HepG2 (cell line): ENCODE data around the gene GPRC5B. TPM values are rescaled to one million over a fixed set of nuclear protein-coding genes. Genes with fewer than 3 reads are reported as not detected.

Source experiments
- HMGXB3 ChIP-seq: sonication (generic); formaldehyde crosslinking; IDR thresholded peaks from 2 replicates; pipeline ENCODE4 v1.4.0; 2020; ENCODE audit warnings: missing genetic modification reagents, borderline replicate concordance
- SCMH1 ChIP-seq: sonication (generic); formaldehyde crosslinking; IDR thresholded peaks from 2 replicates; pipeline ENCODE4 v1.9.0; 2021; ENCODE audit warnings: missing genetic modification reagents, mild to moderate bottlenecking, borderline replicate concordance
- SOX6 ChIP-seq, 2 experiments: fragments of 450-650 bp in 1 of 2; sonication (generic) in 1 of 2; formaldehyde crosslinking in 1 of 2; IDR thresholded peaks; 2 replicates each; pipeline versions ENCODE4 v1.4.0 to v1.6.1; 2017 to 2020; ENCODE audit warnings: antibody characterized with exemption in 1 of 2, mild to moderate bottlenecking in 1 of 2, missing genetic modification reagents in 1 of 2
- ZFP41 ChIP-seq: sonication (generic); formaldehyde crosslinking; IDR thresholded peaks from 2 replicates; pipeline ENCODE4 v1.4.0; 2020; ENCODE audit warnings: mild to moderate bottlenecking, missing genetic modification reagents, borderline replicate concordance
- ZNF354B ChIP-seq: sonication (generic); formaldehyde crosslinking; IDR thresholded peaks from 2 replicates; pipeline ENCODE4 v1.8.0; 2022; ENCODE audit warnings: mild to moderate bottlenecking, missing genetic modification reagents
- polyA plus RNA-seq, 8 experiments: library from polyadenylated mRNA; depleted of rRNA in 3 of 8; stranded (reverse) in 7 of 8; unstranded in 1 of 8; fragments of >200 nt; fragmentation: Illumina TruSeq in 4 of 8; extraction: Trizol in 4 of 8; gene quantifications; 2 replicates each; pipeline versions ENCODE4 v1.2.1 to v1.2.3, GENCODE V29; 2011 to 2016; ENCODE audit warnings: low read depth in 4 of 8, missing spikeins in 1 of 8, mixed read lengths in 1 of 8; ENCODE audit not compliant: insufficient read depth in 1 of 8
- total RNA-seq, 5 experiments: library from RNA; depleted of rRNA; stranded (reverse); fragments of >200 nt; fragmentation: Illumina TruSeq; extraction: Trizol; gene quantifications; 2 replicates each; pipeline ENCODE4 v1.2.3, GENCODE V29; 2016; ENCODE audit warnings: low read depth in 1 of 5
- TF ChIP-seq, protein P1 (sequence below): sonication (generic); formaldehyde crosslinking; IDR thresholded peaks from 2 replicates; pipeline ENCODE4 v1.4.0; 2020; ENCODE audit warnings: missing genetic modification reagents, borderline replicate concordance
- TF ChIP-seq, protein P2 (sequence below): sonication (generic); formaldehyde crosslinking; IDR thresholded peaks from 2 replicates; pipeline ENCODE4 v1.5.1; 2020; ENCODE audit warnings: mild to moderate bottlenecking, missing genetic modification reagents
- TF ChIP-seq, protein P3 (sequence below): sonication (generic); formaldehyde crosslinking; IDR thresholded peaks from 2 replicates; pipeline ENCODE4 v1.4.0; 2020; ENCODE audit warnings: missing genetic modification reagents

GPRC5B gene
- total and polyA plus RNA-seq, 2 of the 13 experiments (the other 11 are each of a cell fraction or from before 2014, with no cell fraction given) = 0.46 to 0.53 TPM

DNA sequence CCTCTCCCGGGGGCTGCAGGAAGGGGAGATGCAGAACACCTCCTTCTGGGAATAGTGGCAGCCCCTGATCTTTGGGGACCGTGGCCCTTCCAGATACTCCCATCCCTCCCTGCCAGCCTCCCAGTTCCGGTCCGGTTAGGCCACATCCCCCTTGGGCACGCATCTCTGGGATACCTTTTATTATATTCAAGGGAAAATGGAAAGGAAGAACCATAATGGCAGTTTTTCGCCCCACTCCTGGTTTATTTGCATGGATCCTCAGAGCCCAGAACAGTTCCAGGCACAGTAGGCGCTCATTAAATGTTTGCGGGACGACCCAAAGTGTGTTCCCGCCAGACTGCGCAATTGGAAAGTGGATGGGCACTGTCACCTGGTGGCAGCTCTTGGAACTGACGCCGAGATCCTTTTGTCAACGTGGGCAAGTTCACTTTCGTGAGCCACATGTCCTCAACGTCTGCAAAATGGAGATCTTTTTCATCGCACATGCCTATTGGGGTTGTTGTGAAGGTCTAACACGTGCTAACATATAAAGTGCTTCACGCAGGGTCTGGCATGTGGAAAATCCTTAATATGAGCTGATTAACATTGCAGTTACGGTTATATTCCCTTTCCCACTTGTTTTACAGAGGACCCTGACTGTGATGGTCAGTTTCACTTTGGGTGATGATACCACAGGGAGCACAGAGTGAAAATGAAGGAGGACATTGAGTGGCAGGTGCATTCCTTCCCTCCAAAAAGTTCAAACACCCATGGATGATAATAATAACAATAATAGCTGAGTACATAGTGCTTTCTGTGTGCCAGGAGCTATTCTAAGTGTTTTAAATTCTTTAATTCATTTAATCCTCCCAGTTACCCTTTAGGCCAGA lies 1.7 kb upstream of the GPRC5B start (continued):
- TF ChIP-seq, protein P1, sequence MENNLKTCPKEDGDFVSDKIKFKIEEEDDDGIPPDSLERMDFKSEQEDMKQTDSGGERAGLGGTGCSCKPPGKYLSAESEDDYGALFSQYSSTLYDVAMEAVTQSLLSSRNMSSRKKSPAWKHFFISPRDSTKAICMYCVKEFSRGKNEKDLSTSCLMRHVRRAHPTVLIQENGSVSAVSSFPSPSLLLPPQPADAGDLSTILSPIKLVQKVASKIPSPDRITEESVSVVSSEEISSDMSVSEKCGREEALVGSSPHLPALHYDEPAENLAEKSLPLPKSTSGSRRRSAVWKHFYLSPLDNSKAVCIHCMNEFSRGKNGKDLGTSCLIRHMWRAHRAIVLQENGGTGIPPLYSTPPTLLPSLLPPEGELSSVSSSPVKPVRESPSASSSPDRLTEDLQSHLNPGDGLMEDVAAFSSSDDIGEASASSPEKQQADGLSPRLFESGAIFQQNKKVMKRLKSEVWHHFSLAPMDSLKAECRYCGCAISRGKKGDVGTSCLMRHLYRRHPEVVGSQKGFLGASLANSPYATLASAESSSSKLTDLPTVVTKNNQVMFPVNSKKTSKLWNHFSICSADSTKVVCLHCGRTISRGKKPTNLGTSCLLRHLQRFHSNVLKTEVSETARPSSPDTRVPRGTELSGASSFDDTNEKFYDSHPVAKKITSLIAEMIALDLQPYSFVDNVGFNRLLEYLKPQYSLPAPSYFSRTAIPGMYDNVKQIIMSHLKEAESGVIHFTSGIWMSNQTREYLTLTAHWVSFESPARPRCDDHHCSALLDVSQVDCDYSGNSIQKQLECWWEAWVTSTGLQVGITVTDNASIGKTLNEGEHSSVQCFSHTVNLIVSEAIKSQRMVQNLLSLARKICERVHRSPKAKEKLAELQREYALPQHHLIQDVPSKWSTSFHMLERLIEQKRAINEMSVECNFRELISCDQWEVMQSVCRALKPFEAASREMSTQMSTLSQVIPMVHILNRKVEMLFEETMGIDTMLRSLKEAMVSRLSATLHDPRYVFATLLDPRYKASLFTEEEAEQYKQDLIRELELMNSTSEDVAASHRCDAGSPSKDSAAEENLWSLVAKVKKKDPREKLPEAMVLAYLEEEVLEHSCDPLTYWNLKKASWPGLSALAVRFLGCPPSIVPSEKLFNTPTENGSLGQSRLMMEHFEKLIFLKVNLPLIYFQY (CRISPR knock-in tag) = peak; percentile 94
- TF ChIP-seq SCMH1 (CRISPR knock-in tag) (no peak), SOX6 (IDR thresholded peaks at IDR 0.05) (no peak), SOX6 (CRISPR knock-in tag; IDR thresholded peaks at IDR 0.05) (peak; percentile 59), ZFP41 (CRISPR knock-in tag) (no peak), HMGXB3 (CRISPR knock-in tag) (peak; percentile 60; the same call in 1 of the 2 replicates), ZNF354B (CRISPR knock-in tag) (0 out of 2 replicates have a peak, but pooled peaks have one; percentile 80)
- TF ChIP-seq, protein P2, sequence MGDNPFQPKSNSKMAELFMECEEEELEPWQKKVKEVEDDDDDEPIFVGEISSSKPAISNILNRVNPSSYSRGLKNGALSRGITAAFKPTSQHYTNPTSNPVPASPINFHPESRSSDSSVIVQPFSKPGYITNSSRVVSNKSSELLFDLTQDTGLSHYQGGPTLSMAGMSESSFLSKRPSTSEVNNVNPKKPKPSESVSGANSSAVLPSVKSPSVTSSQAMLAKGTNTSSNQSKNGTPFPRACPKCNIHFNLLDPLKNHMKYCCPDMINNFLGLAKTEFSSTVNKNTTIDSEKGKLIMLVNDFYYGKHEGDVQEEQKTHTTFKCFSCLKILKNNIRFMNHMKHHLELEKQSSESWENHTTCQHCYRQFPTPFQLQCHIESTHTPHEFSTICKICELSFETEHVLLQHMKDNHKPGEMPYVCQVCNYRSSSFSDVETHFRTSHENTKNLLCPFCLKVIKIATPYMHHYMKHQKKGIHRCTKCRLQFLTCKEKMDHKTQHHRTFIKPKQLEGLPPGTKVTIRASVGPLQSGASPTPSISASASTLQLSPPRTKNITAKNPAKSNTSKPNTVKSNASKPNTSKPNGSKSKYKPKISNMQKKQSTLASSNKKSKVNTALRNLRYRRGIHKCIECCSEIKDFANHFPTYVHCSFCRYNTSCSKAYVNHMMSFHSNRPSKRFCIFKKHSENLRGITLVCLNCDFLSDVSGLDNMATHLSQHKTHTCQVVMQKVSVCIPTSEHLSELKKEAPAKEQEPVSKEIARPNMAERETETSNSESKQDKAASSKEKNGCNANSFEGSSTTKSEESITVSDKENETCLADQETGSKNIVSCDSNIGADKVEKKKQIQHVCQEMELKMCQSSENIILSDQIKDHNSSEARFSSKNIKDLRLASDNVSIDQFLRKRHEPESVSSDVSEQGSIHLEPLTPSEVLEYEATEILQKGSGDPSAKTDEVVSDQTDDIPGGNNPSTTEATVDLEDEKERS (CRISPR knock-in tag) = peak; percentile 93
- TF ChIP-seq, protein P3, sequence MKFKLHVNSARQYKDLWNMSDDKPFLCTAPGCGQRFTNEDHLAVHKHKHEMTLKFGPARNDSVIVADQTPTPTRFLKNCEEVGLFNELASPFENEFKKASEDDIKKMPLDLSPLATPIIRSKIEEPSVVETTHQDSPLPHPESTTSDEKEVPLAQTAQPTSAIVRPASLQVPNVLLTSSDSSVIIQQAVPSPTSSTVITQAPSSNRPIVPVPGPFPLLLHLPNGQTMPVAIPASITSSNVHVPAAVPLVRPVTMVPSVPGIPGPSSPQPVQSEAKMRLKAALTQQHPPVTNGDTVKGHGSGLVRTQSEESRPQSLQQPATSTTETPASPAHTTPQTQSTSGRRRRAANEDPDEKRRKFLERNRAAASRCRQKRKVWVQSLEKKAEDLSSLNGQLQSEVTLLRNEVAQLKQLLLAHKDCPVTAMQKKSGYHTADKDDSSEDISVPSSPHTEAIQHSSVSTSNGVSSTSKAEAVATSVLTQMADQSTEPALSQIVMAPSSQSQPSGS = peak; percentile 38; the same call in 1 of the 2 replicates
